Measurements from ENCODE around the gene ZBTB49.

Gene ZBTB49

DNA sequence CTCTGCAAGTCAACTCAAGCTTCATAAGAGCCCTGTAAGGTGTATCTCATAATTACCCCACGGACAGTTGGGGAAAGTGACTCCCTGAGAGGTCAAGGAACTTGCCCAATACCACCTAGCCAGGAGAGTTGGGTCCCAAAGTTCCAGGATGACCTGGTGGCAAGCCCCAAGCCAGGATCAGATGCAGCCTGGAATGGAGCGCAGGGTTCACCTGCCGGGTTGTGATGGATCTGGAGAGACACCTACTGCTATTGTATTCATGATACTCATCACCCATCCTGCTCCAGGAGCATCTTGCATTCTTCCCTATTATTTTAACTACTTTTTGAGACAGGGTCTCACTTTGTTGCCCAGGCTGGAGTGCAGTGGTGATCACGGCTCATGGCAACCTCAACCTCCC lies 36.1 kb downstream of the ZBTB49 start:
- DNase-seq, result no peak

DNA sequence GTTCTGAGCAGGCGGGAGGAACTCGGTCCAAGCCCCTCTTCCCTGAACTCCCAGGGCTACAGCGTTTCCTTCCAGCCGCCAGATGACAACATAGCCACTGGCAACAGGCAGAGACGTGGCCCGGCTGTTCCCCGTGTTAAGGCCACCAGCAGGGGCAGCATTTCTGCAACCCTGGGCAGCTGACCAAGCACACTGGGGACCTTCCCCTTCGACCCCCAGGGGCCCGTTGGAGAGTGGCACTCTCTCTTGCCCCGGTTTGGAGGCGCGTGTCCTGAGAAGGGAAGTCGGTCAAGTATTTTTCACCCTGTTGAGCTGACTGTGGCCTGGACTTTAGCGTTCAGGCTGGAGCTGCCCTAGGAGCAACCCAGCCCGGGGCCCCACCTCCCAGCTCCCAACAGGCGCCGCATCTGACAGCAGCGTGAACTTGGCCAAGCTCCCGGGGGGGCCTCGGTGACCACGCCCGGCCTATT lies 37.6 kb downstream of the ZBTB49 start:
- DNase-seq, result no peak

DNA sequence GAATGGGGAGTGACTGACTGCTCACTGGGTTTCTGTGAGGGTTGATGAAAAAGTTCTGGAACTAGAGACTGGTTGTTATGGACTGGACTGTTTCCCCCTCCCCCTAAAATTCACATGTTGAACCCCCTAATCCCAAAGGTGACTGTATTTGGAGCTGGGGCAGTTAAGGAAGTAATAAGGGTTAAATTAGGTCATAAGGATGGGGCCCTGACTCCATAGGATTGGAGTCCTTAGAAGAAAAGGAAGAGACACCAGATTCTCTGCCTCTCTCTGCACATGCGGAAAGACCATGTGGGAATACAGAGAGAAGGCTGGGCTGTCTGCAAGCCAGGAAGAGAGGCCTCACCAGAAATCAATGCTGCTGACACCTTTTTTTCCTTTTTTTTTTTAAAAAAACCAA lies 38.2 kb downstream of the ZBTB49 start:
- DNase-seq, result no peak

DNA sequence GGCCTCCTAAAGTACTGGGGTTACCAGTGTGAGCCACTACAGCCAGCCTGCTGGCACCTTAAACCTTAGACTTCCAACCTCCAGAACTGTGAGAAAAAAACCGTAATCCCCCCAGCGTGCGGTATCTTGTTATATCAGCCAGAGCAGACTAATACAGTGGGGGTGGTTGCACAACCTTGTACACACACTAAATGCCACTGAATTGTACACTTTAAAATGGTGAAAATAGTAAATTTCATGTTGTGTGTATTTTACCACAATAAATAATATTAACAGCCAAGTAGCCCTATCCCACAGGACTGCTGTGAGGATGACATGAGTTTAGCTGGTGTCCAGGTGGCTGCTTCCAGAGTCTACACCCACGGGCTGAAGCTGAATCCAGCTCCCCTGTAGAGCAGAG lies 38.8 kb downstream of the ZBTB49 start:
- DNase-seq, result no peak

DNA sequence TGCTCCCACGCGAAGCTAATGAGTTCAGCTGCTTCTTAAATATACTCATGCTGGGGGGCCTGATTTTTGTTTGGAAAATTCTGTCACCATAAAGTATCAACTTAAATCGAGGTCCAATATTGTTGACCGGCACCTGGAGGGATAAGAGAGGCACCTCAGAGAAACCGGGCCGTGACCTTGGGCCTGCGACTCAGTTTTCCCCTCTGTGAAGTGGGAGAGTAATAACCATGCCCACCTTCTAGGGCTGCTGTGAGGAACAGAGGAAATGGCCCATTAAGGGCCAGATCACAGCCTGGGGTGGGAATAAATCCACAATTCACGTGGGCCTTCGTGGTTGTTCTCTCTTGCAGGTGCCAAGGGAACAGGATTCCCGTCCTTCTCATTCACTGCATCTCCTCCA lies 39.4 kb downstream of the ZBTB49 start:
- DNase-seq, result no peak

DNA sequence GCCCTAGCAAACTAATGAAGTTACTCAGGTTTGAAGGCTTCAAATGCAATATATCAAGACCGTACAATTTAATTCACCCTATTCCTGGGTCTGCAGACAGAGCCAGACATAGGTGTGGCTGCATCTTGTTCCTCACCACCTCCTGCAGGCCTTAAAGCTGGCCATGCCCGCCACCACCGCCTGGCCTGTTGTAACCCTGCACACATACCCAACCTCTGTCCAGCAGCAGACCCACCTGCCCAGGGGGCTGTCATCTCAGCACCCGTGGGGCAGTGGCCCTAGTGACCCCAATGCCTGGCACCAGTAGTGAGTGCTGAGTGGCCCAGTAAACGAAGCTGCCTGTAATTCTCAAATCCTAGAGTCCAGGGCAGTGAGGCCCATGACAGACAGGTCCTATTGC lies 40.7 kb downstream of the ZBTB49 start:
- no peak for DNase-seq

DNA sequence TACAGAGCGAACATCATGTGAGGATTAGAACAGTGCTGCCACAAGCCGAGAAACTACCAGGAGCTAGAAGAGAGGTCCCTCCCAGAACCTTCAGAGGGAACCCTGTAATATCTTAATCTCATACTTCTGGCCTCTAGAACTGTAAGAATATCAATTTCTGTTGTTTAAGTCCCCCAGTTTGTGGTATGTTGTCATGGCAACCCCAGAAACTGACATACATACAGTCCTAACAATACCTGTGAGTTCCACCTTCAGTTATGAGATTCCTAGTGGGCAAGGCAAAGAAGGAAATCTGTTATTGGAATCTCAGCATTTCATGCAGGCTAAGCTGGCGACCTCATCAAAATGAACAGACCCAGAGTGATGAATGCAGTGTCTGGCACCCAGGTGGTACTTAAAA lies 42.5 kb downstream of the ZBTB49 start:
- DNase-seq, result no peak

DNA sequence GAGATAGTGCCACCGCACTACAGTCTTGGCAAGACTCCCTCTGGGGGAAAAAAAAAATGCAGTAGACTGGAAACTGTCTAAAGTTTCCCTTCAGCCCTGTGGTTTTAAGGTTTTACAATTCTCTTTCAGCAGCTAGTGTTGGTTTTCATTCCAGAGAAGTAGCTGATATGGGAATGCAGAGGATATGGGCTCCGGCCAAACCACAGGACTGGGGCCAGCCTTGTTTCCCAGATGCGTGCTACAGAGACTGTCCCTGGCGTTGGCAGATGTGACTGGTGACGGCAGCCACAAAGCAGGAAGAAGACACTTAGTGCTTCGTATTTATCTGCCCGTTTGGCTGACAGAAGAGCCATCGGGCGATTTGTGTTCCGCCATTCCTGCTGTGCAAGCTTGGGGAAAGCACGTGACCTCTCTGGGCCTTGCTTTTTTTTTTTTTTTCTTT lies 43.2 kb downstream of the ZBTB49 start:
- DNase-seq, result no peak

DNA sequence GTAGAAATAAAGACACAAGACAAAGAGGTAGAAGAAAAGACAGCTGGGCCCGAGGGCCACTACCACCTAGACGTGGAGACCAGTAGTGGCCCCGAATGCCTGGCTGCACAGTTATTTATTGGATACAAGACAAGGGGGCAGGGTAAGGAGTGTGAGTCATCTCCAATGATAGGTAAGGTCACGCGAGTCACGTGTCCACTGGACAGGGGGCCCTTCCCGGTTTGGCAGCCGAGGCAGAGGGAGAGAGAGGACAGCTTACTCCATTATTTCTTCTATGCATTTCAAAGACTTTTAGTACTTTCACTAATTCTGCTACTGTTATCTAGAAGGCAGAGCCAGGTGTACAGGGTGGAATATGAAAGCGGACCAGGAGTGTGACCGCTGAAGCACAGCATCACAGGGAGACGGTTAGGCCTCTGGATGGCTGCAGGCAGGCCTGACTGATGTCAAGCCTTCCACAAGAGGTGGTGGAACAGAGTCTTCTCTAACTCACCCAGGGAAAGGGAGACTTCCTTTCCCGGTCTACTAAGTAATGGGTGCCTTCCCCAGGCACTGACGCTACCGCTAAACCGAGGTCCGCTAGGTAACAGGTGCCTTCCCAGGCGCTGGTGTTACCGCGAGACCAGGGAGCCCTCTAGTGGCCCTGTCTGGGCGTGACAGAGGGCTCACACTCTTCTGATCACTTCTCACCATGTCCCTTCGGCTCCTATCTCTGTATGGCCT lies 44.9 kb downstream of the ZBTB49 start:
- DNase-seq, result peak; percentile 82

DNA sequence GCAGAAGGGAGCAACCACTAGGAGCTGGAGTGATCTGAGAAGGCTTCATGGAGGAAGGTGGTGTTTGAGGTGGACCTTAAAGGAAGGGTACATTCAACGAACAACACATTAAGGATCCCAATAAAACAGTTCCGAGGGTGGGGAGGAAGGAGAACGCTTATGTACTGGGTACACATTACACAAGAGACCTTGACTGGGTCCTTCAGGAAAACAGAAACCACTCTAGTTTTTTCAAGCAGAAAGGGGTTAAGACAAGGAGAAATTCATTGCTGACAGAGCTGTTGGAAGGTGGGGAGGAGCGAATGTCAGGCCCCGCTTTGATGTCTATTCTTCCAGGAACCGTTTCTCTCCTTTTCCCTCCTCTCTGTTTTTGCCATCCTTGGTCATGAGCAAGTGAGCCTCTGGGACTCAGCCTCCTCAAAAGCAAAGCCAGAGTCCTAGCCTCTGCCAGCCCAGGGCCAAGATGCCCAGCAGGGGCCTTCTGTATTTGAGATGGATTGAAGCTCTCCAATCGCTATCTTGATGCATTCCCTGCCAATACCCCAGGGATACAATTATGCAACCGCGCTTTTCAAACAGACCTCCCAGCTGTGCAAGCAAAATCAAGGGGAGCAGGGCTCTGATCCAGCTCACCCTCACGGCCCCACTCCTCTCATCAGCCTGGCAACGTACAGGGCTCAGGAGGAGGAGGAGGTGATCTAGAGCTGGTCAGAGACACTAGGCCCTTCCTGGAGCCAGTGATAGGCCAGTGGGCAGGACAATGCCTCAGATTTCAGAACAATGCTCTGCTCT lies 48.4 kb downstream of the ZBTB49 start:
- DNase-seq, result no peak

DNA sequence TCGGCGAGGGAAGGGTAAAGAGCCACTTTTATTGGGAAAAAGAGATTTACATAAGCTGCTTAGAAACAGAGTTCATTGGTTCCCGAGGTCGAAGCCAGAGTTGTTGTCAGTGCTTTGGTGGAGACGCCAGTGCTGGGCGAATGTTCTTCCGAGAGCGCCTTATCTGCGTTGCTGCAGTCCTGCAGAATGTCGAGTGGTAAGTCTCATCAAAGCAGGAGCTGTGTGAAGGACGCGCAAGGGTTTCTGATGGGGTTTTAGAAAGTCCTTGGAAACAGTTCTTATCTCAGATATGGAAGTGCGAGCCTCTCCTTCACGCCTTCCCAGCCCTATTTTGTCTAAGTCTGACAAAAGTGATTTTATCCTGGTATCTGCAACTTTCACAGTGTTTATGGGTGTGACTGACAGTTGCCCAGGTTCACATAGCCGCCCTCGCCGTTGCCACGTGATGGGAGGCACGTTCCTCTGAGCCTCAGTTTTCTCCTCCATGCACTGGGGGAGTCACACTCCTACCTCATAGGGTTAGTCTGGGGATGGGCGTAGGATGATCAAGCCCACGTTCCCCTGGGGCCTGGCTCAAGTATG lies 49.5 kb downstream of the ZBTB49 start:
- DNase-seq, result no peak

DNA sequence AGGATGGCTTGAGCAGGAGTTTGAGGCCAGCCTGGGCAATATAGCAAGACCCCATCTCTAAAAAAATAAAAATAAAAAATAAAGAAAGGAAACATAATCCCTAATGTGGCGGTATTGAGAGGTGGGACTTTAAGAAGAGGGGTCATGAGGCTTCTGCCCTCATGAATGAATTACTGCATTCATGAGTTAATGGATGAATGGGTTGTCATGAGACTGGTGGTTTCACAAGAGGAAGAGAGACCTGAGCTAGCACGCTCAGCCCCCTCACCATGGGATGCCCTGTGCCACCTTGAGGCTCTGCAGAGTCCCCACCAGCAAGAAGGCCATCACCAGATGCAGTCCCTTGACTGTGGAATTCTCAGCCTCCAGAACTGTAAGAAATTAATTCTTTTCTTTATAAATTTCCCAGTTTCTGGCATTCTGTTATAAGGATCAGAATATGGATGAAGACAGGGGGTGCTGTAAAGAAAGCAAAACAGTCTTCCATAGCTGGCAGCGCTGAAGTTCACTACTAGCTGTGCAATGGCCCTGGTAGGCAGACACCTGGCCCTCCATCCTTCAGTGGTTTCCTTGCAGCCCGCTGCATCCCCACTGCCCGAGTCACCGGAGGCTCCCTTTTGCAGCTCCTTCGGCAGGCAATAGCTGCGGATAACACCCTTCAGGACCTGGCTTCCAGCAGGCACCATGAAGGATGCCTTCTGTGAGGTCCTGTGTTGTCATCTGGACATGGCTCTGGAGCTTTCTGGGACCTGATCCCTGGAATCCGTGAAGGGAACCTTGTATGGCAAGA lies 52.0 kb downstream of the ZBTB49 start:
- no peak for DNase-seq

DNA sequence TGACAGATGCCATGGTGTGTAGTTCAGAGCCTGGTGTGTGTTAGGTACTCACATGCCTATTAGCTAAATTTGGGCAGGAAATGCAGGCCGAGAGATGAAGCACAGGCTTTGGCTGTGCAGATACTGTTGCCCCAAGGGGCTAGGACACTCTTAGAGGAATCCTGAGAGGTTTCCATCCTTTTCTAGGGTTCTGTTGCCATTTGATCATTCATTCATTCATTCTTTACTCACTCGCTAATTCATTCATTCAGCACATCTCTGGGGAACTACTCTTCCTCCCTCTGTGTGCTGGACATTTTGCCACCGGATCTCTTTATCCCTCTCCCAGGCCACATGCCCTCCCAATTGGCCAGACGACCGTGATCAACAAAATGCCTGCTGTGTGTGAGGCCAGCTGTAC lies 53.0 kb downstream of the ZBTB49 start:
- no peak for DNase-seq

DNA sequence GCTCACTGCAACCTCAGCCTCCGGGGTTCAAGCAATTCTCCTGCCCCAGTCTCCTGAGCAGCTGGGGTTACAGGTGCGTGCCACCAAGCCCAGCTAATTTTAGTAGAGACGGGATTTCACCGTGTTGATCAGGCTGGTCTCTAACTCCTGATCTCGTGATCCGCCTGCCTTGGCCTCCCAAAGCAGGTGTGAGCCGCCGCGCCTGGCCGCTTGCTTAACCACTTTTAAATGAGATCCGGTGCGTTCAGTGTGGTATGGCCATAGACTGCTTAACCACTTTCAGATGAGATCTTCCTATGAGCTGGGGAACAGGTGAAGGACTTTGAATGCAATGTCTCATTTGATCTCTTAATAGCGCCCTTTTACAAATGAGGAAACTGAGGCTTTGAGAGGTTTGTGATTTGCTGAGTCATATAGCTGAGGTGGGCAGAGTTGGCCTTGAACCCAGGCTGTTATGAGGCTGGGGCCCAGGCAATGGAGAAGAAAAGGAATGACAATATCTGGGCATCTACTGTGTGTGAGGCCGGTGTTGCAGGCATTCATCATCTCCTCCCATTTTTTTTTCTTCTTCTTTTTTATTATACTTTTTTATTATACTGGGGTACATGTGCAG lies 55.0 kb downstream of the ZBTB49 start:
- DNase-seq, result no peak

DNA sequence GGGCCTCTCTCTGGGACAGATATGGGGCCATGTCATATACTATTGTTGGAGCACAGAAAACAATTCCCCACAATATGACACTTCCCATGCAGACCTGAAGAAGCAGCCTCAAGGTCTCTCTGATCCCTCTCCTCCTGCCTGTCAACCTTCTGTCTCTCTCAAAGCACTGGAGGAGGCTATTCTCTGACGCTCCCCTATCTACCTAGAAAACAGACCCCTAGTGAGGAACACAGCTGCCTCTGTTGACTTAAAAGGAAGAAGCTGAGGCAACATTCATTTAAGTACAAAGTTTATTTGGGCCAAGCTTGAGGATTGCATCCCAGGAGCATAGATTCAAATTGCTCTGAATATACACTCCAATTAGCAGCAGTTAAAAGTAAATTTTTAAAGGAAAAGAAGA lies 57.5 kb downstream of the ZBTB49 start:
- no peak for DNase-seq

DNA sequence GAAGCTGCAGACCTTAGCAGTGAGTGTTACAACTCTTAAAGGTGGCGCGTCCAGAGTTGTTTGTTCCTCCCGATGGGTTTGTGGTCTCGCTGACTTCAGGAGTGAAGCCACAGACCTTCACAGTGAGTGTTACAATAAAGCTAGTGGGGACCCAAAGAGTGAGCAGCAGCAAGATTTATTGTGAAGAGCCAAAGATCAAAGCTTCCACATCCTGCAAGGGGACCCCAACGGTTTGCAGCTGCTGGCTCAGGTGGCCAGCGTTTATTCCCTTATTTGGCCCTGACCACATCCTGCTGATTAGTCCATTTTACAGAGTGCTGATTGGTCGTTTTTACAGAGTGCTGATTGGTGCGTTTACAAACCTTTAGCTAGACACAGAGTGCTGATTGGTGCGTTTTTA lies 58.5 kb downstream of the ZBTB49 start:
- peak; percentile 55 for DNase-seq

DNA sequence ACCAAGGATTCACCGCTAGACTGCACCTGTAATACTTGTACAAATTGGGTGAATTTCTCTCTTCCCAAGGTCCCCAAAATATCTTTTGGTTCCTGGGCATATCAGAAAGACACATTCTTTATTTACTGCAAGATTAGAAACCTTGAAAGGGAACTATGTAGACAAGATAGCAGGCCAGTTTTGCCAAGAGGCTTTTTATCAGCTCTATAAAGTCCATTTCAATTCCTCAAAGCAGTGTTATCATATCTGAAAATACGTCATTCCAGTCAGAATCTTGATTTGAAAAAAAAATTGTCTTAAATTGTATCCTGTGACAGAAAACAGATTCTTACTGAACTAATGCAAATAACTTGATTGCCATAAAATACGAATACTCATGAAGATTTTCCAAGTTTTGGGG lies 59.8 kb downstream of the ZBTB49 start:
- DNase-seq, result no peak

DNA sequence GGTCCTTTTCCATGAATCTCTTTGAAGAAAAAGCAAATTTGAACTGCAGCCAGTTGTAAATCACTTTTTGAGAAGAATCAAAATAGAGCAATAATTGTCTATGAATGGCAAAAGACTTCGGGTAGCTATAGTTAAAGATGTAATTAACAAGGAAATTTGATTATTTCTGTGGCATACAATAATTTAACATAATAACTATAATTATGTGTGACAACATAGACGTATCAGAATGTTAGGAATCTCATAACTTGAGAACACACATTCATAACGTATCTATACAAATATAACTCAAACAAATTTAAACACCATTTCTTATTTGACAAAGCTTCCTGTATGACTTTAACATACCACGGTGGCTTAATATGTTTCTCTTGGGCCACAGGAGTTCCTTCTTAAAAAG lies 60.9 kb downstream of the ZBTB49 start:
- DNase-seq, result no peak

DNA sequence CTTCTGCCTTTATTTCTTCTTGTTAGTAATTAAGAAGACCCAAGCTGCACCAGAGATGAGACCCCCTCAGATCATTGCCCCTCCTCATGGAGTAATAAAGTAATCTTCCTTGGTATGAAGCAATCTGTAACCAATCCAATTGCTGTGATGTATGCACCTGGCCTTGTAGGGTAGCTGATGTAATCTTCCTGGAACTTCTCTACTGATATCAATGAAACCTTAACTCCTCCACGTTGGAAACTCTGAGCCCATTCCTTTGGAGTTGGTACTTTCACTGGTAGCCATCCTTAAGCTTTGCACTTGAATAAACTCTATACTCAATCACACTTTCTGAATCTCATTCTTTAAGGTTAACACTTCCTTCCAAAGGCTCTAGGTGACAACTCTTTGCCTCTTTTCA lies 65.3 kb downstream of the ZBTB49 start:
- no peak for DNase-seq

DNA sequence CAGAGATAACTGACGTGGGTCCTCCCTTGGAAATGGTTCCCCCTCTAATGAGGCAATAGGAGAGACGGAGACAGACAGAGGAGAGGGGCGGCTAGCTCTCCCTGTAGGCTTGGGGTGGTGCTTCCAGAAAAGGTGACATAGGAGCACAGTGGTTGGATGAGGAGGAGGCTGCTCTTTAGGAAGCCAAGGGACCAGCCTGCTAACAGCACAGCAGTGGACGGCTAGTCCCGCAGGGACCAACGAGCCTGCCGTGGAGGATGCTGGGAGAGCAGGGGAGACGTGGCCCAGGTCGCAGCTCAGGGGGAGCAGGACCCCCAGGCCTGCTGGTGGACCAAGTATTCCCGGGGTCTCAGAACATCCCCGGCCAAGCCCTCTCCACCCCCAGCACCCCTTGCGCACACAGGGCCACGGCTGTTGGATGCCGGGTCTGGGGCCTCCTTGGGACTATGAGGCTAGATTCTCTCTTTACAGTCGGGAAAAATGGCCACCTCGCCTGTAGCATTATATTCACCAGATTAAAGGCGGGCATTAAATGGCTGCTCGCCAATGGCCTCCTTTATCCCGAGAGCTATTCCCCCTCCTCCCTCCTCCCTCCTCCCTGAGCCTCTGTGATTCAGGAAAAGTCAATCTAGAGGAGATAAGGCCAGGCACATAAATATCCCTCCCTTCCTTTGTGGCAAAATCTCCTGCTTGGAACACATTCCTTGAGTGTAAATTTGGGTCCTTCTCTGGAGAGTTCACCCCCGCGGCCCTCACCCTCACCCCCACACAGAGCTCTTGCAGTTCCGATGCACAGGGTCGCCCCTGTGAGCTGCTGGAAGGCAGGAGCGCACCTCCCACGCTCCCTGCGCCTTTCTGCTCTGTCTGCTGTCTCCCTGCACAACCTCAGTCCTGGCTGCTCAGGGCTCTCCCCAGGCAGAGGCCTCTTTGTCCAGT lies 66.3 kb downstream of the ZBTB49 start:
- DNase-seq, result no peak

DNA sequence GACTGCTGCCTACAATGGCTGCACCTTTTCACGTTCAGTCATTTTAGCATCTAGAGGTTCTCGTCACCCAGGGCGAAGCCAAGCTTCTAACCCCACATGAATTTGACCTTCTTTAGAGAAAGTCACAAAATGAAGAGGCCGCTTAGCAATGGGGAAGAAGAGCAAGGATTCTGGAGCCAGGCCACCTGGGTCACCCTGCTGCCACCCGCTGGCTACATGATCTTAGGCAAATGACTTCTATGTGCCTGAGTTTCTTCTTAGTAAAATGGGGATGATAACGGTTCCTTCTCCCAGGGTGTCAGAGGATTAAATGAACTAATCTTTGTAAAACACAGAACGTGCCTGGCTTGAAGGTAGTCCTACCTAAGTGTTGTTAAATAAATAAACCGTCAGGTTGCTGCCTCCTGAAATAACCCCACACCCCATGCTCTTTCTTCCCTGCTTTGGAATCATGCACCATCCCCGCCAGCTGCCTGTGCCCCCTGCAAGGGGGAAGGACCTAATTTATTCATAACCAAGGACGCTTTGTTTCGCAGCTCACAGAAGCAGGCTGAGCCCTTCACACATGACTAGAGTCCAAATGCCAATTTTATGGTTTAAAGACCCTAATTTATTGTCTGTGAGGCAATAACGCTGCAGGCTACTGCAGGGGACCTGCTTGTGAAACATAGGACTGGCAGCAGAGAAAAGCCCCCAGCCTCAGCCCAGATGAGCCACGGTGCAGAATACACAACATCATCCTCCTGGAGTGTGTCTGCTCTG lies 68.2 kb downstream of the ZBTB49 start:
- DNase-seq, result no peak
